KOPT-K1 (cell line): ENCODE results near the gene GLS2.

Experiments used
- H3K27ac ChIP-seq: fragments of 200-600 bp; sonication (generic); 2 replicates; pipeline ENCODE4 v1.5.1; 2016; ENCODE audit warnings: antibody characterized with exemption, mild to moderate bottlenecking, low read depth, low read length; ENCODE audit not compliant: poor library complexity, severe bottlenecking
- H3K36me3 ChIP-seq: fragments of 200-600 bp; sonication (generic); 2 replicates; pipeline ENCODE4 v1.5.1; 2017; ENCODE audit warnings: antibody characterized with exemption, mild to moderate bottlenecking, low read length, moderate library complexity; ENCODE audit not compliant: insufficient read depth
- H3K9me3 ChIP-seq: fragments of 200-600 bp; sonication (generic); 2 replicates; pipeline ENCODE4 v1.5.1; 2017; ENCODE audit warnings: antibody characterized with exemption, low read length, mild to moderate bottlenecking; ENCODE audit not compliant: insufficient read depth, poor library complexity, severe bottlenecking

GLS2 gene

GRCh38 chr12:56434828-56435227, 53.1 kb downstream of the GLS2 start:
- Histone ChIP-seq H3K9me3 (no peaks in the 10 kb centered on the region), H3K27ac (no peak overlapping the region), H3K36me3 (peaks cover 51% of the 10 kb centered on the region)

GRCh38 chr12:56431850-56432249, 56.1 kb downstream of the GLS2 start:
- Histone ChIP-seq H3K27ac (no peak overlapping the region), H3K36me3 (peaks cover 81% of the 10 kb centered on the region), H3K9me3 (no peaks in the 10 kb centered on the region)

DNA sequence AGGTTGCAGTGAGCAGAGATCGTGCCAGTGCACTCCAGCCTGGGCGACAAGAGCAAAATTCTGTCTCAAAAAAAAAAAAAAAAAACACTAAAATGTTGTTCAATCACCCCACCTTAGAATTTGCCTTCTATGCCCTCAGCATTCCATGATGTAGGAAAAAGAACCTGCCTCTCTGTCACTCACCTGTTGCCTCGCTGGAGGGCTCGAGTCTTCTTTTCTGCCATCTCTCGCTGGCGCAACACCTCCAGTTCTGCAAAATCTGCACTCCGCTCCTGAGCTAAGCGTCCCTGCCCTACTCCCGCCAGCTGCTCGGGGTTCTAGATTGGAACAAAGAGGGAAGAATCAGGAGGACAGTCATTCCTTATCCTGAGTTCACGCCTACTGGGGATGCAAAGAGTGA, 56.7 kb downstream of the GLS2 start:
- no peak overlapping the region for H3K27ac ChIP-seq
- H3K9me3 ChIP-seq = no peaks in the 10 kb centered on the region
- H3K36me3 ChIP-seq = peaks cover 86% of the 10 kb centered on the region

GRCh38 chr12:56425940-56426438, 62.0 kb downstream of the GLS2 start:
- Histone ChIP-seq H3K9me3 (no peaks in the 10 kb centered on the region), H3K27ac (no peak overlapping the region), H3K36me3 (peaks cover 100% of the 10 kb centered on the region)

GRCh38 chr12:56425193-56425592, 62.8 kb downstream of the GLS2 start:
- Histone ChIP-seq H3K27ac (no peak overlapping the region), H3K36me3 (peaks cover 100% of the 10 kb centered on the region), H3K9me3 (no peaks in the 10 kb centered on the region)
